HEK293 (cell line): ENCODE results near the gene TNNT2.
A peak's percentile ranks its signal among the peaks of the same experiment; 100 is the strongest.

ENCODE experiments used
- BCL11B ChIP-seq: fragments of 450-650 bp; formaldehyde crosslinking; IDR thresholded peaks from 2 replicates; pipeline ENCODE4 v1.5.1; 2016; ENCODE audit warnings: low read depth, missing biosample characterization, missing genetic modification characterization
- FEZF1 ChIP-seq: fragments of 450-650 bp; formaldehyde crosslinking; IDR thresholded peaks from 2 replicates; pipeline ENCODE4 v1.5.1; 2016; ENCODE audit warnings: missing biosample characterization, missing genetic modification characterization
- HOXA7 ChIP-seq: sonication (generic); formaldehyde crosslinking; IDR thresholded peaks from 2 replicates; pipeline ENCODE4 v1.8.1; 2022; ENCODE audit warnings: missing genetic modification reagents, borderline replicate concordance
- REPIN1 ChIP-seq: fragments of 450-650 bp; formaldehyde crosslinking; IDR thresholded peaks from 2 replicates; pipeline ENCODE4 v1.5.1; 2017; ENCODE audit warnings: missing biosample characterization, missing genetic modification characterization, low read depth
- SCRT2 ChIP-seq: fragments of 450-650 bp; formaldehyde crosslinking; IDR thresholded peaks from 2 replicates; pipeline ENCODE4 v1.5.1; 2016; ENCODE audit warnings: missing biosample characterization, missing genetic modification characterization
- SETDB1 ChIP-seq: IDR thresholded peaks from one replicate; pipeline ENCODE4 v1.6.1; 2017; ENCODE audit warnings: mild to moderate bottlenecking, low read length, moderate library complexity, mixed read lengths; ENCODE audit not compliant: insufficient read length
- WT1 ChIP-seq: fragments of 450-650 bp; formaldehyde crosslinking; IDR thresholded peaks from 2 replicates; pipeline ENCODE4 v1.5.1; 2016; ENCODE audit warnings: missing biosample characterization, missing genetic modification characterization
- ZFP41 ChIP-seq: fragments of 450-650 bp; formaldehyde crosslinking; IDR thresholded peaks from 2 replicates; pipeline ENCODE4 v1.5.1; 2016; ENCODE audit warnings: missing biosample characterization, missing genetic modification characterization, borderline replicate concordance
- ZFP69B ChIP-seq: fragments of 450-650 bp; formaldehyde crosslinking; IDR thresholded peaks from 2 replicates; pipeline ENCODE4 v1.5.1; 2016; ENCODE audit warnings: missing biosample characterization, missing genetic modification characterization
- ZNF140 ChIP-seq: fragments of 450-650 bp; formaldehyde crosslinking; IDR thresholded peaks from 2 replicates; pipeline ENCODE4 v1.5.1; 2016; ENCODE audit warnings: missing biosample characterization, missing genetic modification characterization
- ZNF16 ChIP-seq: fragments of 450-650 bp; formaldehyde crosslinking; IDR thresholded peaks from 2 replicates; pipeline ENCODE4 v1.5.1; 2016; ENCODE audit warnings: low read depth, missing biosample characterization, missing genetic modification characterization
- ZNF248 ChIP-seq: fragments of 450-650 bp; formaldehyde crosslinking; IDR thresholded peaks from 2 replicates; pipeline ENCODE4 v1.5.1; 2017; ENCODE audit warnings: missing biosample characterization, missing genetic modification characterization
- ZNF394 ChIP-seq: fragments of 450-650 bp; formaldehyde crosslinking; IDR thresholded peaks from 2 replicates; pipeline ENCODE4 v1.5.1; 2016; ENCODE audit warnings: missing biosample characterization, missing genetic modification characterization, mild to moderate bottlenecking, moderate library complexity, borderline replicate concordance
- ZNF610 ChIP-seq: fragments of 450-650 bp; formaldehyde crosslinking; IDR thresholded peaks from 2 replicates; pipeline ENCODE4 v1.5.1; 2016; ENCODE audit warnings: missing biosample characterization, missing genetic modification characterization, borderline replicate concordance
- ZNF623 ChIP-seq: fragments of 450-650 bp; formaldehyde crosslinking; IDR thresholded peaks from 2 replicates; pipeline ENCODE4 v1.5.1; 2016; ENCODE audit warnings: missing biosample characterization, missing genetic modification characterization
- ZNF660 ChIP-seq: fragments of 450-650 bp; IDR thresholded peaks from 2 replicates; pipeline ENCODE4 v1.5.1; 2018; ENCODE audit warnings: missing biosample characterization, mild to moderate bottlenecking, missing genetic modification characterization
- ZXDB ChIP-seq: fragments of 450-650 bp; formaldehyde crosslinking; IDR thresholded peaks from 2 replicates; pipeline ENCODE4 v1.5.1; 2016; ENCODE audit warnings: missing biosample characterization, missing genetic modification characterization
- TF ChIP-seq, protein P1 (sequence below): fragments of 450-650 bp; formaldehyde crosslinking; IDR thresholded peaks from 2 replicates; pipeline ENCODE4 v1.5.1; 2016; ENCODE audit warnings: missing biosample characterization, missing genetic modification characterization
- TF ChIP-seq, protein P2 (sequence below): fragments of 450-650 bp; formaldehyde crosslinking; conservative IDR thresholded peaks from 2 replicates; pipeline ENCODE4 v1.5.1; 2016; ENCODE audit warnings: low read depth, missing biosample characterization, missing genetic modification characterization
- TF ChIP-seq, protein P3 (sequence below): sonication (generic); formaldehyde crosslinking; IDR thresholded peaks from 2 replicates; pipeline ENCODE4 v1.8.1; 2022; ENCODE audit warnings: mild to moderate bottlenecking, moderate library complexity, missing genetic modification reagents
- TF ChIP-seq, protein P4 (sequence below): fragments of 450-650 bp; formaldehyde crosslinking; IDR thresholded peaks from 2 replicates; pipeline ENCODE4 v1.5.1; 2016; ENCODE audit warnings: missing biosample characterization, missing genetic modification characterization
- TF ChIP-seq, protein P5 (sequence below): fragments of 450-650 bp; formaldehyde crosslinking; IDR thresholded peaks from 2 replicates; pipeline ENCODE4 v1.5.1; 2016; ENCODE audit warnings: missing biosample characterization, missing genetic modification characterization
- TF ChIP-seq, protein P6 (sequence below): fragments of 450-650 bp; formaldehyde crosslinking; IDR thresholded peaks from 2 replicates; pipeline ENCODE4 v1.5.1; 2016; ENCODE audit warnings: missing biosample characterization, missing genetic modification characterization, low read depth
- TF ChIP-seq, protein P7 (sequence below): fragments of 450-650 bp; formaldehyde crosslinking; IDR thresholded peaks from 2 replicates; pipeline ENCODE4 v1.5.1; 2016; ENCODE audit warnings: missing biosample characterization, missing genetic modification characterization

Gene TNNT2

DNA sequence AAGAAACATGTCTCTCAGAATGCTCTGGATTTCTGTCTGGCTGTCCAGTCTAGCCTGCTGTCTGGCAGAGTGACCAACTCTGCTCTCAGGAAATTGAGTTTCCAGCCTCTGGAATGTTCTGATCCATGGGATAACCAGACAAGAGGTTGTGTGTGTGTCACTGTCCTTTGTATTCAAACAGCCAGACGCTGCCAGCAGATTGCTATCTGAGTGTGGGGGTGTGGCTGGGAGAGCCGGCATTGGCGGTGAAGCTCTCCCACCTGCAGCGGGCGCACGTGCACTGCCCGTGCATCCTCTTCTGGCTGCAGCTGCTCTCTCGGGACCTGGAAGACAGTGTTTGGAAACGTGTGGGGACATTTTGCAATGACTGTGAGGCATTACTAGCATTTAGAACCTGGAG lies 68.1 kb downstream of the TNNT2 start (continued):
- TF ChIP-seq ZNF394 (tag by site-specific recombination) (peak; percentile 41; the same call in 1 of the 2 replicates), ZNF140 (tag by site-specific recombination) (no peak), WT1 (tag by site-specific recombination) (no peak), ZNF623 (no peak), SCRT2 (tag by site-specific recombination) (no peak), ZNF248 (no peak), REPIN1 (no peak), ZFP41 (tag by site-specific recombination) (no peak), ZNF16 (tag by site-specific recombination) (no peak), BCL11B (tag by site-specific recombination) (no peak), ZNF610 (tag by site-specific recombination) (no peak), FEZF1 (tag by site-specific recombination) (no peak), ZXDB (tag by site-specific recombination) (no peak), HOXA7 (no peak), ZNF660 (tag by site-specific recombination) (peak; percentile 79), SETDB1 (no peak), ZFP69B (no peak)
- TF ChIP-seq, protein P1, sequence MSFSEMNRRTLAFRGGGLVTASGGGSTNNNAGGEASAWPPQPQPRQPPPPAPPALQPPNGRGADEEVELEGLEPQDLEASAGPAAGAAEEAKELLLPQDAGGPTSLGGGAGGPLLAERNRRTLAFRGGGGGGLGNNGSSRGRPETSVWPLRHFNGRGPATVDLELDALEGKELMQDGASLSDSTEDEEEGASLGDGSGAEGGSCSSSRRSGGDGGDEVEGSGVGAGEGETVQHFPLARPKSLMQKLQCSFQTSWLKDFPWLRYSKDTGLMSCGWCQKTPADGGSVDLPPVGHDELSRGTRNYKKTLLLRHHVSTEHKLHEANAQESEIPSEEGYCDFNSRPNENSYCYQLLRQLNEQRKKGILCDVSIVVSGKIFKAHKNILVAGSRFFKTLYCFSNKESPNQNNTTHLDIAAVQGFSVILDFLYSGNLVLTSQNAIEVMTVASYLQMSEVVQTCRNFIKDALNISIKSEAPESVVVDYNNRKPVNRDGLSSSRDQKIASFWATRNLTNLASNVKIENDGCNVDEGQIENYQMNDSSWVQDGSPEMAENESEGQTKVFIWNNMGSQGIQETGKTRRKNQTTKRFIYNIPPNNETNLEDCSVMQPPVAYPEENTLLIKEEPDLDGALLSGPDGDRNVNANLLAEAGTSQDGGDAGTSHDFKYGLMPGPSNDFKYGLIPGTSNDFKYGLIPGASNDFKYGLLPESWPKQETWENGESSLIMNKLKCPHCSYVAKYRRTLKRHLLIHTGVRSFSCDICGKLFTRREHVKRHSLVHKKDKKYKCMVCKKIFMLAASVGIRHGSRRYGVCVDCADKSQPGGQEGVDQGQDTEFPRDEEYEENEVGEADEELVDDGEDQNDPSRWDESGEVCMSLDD = no peak
- TF ChIP-seq, protein P2, sequence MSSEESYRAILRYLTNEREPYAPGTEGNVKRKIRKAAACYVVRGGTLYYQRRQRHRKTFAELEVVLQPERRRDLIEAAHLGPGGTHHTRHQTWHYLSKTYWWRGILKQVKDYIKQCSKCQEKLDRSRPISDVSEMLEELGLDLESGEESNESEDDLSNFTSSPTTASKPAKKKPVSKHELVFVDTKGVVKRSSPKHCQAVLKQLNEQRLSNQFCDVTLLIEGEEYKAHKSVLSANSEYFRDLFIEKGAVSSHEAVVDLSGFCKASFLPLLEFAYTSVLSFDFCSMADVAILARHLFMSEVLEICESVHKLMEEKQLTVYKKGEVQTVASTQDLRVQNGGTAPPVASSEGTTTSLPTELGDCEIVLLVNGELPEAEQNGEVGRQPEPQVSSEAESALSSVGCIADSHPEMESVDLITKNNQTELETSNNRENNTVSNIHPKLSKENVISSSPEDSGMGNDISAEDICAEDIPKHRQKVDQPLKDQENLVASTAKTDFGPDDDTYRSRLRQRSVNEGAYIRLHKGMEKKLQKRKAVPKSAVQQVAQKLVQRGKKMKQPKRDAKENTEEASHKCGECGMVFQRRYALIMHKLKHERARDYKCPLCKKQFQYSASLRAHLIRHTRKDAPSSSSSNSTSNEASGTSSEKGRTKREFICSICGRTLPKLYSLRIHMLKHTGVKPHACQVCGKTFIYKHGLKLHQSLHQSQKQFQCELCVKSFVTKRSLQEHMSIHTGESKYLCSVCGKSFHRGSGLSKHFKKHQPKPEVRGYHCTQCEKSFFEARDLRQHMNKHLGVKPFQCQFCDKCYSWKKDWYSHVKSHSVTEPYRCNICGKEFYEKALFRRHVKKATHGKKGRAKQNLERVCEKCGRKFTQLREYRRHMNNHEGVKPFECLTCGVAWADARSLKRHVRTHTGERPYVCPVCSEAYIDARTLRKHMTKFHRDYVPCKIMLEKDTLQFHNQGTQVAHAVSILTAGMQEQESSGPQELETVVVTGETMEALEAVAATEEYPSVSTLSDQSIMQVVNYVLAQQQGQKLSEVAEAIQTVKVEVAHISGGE (tag by site-specific recombination) = no peak
- TF ChIP-seq, protein P3, sequence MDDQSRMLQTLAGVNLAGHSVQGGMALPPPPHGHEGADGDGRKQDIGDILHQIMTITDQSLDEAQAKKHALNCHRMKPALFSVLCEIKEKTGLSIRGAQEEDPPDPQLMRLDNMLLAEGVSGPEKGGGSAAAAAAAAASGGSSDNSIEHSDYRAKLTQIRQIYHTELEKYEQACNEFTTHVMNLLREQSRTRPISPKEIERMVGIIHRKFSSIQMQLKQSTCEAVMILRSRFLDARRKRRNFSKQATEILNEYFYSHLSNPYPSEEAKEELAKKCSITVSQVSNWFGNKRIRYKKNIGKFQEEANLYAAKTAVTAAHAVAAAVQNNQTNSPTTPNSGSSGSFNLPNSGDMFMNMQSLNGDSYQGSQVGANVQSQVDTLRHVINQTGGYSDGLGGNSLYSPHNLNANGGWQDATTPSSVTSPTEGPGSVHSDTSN (CRISPR knock-in tag) = no peak
- TF ChIP-seq, protein P4, sequence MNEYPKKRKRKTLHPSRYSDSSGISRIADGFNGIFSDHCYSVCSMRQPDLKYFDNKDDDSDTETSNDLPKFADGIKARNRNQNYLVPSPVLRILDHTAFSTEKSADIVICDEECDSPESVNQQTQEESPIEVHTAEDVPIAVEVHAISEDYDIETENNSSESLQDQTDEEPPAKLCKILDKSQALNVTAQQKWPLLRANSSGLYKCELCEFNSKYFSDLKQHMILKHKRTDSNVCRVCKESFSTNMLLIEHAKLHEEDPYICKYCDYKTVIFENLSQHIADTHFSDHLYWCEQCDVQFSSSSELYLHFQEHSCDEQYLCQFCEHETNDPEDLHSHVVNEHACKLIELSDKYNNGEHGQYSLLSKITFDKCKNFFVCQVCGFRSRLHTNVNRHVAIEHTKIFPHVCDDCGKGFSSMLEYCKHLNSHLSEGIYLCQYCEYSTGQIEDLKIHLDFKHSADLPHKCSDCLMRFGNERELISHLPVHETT = no peak
- TF ChIP-seq, protein P5, sequence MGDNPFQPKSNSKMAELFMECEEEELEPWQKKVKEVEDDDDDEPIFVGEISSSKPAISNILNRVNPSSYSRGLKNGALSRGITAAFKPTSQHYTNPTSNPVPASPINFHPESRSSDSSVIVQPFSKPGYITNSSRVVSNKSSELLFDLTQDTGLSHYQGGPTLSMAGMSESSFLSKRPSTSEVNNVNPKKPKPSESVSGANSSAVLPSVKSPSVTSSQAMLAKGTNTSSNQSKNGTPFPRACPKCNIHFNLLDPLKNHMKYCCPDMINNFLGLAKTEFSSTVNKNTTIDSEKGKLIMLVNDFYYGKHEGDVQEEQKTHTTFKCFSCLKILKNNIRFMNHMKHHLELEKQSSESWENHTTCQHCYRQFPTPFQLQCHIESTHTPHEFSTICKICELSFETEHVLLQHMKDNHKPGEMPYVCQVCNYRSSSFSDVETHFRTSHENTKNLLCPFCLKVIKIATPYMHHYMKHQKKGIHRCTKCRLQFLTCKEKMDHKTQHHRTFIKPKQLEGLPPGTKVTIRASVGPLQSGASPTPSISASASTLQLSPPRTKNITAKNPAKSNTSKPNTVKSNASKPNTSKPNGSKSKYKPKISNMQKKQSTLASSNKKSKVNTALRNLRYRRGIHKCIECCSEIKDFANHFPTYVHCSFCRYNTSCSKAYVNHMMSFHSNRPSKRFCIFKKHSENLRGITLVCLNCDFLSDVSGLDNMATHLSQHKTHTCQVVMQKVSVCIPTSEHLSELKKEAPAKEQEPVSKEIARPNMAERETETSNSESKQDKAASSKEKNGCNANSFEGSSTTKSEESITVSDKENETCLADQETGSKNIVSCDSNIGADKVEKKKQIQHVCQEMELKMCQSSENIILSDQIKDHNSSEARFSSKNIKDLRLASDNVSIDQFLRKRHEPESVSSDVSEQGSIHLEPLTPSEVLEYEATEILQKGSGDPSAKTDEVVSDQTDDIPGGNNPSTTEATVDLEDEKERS (tag by site-specific recombination) = no peak
- TF ChIP-seq, protein P6, sequence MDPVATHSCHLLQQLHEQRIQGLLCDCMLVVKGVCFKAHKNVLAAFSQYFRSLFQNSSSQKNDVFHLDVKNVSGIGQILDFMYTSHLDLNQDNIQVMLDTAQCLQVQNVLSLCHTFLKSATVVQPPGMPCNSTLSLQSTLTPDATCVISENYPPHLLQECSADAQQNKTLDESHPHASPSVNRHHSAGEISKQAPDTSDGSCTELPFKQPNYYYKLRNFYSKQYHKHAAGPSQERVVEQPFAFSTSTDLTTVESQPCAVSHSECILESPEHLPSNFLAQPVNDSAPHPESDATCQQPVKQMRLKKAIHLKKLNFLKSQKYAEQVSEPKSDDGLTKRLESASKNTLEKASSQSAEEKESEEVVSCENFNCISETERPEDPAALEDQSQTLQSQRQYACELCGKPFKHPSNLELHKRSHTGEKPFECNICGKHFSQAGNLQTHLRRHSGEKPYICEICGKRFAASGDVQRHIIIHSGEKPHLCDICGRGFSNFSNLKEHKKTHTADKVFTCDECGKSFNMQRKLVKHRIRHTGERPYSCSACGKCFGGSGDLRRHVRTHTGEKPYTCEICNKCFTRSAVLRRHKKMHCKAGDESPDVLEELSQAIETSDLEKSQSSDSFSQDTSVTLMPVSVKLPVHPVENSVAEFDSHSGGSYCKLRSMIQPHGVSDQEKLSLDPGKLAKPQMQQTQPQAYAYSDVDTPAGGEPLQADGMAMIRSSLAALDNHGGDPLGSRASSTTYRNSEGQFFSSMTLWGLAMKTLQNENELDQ (tag by site-specific recombination) = no peak
- TF ChIP-seq, protein P7, sequence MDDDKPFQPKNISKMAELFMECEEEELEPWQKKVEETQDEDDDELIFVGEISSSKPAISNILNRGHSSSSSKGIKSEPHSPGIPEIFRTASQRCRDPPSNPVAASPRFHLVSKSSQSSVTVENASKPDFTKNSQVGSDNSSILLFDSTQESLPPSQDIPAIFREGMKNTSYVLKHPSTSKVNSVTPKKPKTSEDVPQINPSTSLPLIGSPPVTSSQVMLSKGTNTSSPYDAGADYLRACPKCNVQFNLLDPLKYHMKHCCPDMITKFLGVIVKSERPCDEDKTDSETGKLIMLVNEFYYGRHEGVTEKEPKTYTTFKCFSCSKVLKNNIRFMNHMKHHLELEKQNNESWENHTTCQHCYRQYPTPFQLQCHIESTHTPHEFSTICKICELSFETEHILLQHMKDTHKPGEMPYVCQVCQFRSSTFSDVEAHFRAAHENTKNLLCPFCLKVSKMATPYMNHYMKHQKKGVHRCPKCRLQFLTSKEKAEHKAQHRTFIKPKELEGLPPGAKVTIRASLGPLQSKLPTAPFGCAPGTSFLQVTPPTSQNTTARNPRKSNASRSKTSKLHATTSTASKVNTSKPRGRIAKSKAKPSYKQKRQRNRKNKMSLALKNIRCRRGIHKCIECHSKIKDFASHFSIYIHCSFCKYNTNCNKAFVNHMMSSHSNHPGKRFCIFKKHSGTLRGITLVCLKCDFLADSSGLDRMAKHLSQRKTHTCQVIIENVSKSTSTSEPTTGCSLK (tag by site-specific recombination) = no peak
